Sciatic nerve (tissue), 2 donors: ENCODE data around the gene B3GNT3. TPM values are rescaled to one million over a fixed set of nuclear protein-coding genes. Genes with fewer than 3 reads are reported as not detected.
"Not testable (repeated sequence)": the region's sequence is repeated elsewhere in the genome, so short reads cannot be mapped to it uniquely, and the experiment has no call there.

Source experiments
- ATAC-seq: fragments of 200-7000 bp; cut with Tn5 transposase; one replicate; pipeline ENCODE4 v1.9.1; 2020; ENCODE audit warnings: mild to moderate bottlenecking, moderate library complexity
- DNase-seq: peaks from one replicate; pipeline ENCODE4 v3.0.0-alpha.2; 2020; ENCODE audit warnings: low spot score
- intact Hi-C: fragments of 100-400 bp; cut with DNase I; formaldehyde crosslinking; loops from one replicate; pipeline ENCODE4 v1.14.2; 2022
- total RNA-seq: library from RNA; stranded (reverse); fragmentation: NEBNext Ultra II Directional; extraction: Animal tissue kit (Norgen Biotek cat#: 25700); gene quantifications from one replicate; pipeline ENCODE4 v1.2.1, GENCODE V29; 2021
- donor health status: DM: no; HTN: no; CAD: no.
- donor health status: DM: no; HTN: no; CAD: no.

Gene B3GNT3
- total RNA-seq, 1 donor from 2014 or later: 0.58 TPM

- DNase-seq (no peak), ATAC-seq (no peak)
- intact Hi-C loops: loop anchor here (10.0 kb wide), 1 partner anchor 85 kb away; no protein-coding TSS in a partner anchor
Measured at GRCh38 chr19:17790059-17790780, 4.7 kb upstream of the B3GNT3 start.

GRCh38 chr19:17794412-17794730 is 567 bp upstream of the B3GNT3 start:
- intact Hi-C loops: loop anchor here (10.0 kb wide), 1 partner anchor 90 kb away; no protein-coding TSS in a partner anchor
- no peak for ATAC-seq
- no peak for DNase-seq

- DNase-seq (no peak), ATAC-seq (no peak)
- intact Hi-C loops: loop anchor here (10.0 kb wide), 1 partner anchor 91 kb away; no protein-coding TSS in a partner anchor
Measured at GRCh38 chr19:17795495-17795856, 538 bp downstream of the B3GNT3 start.

GRCh38 chr19:17796013-17796837 is 1.3 kb downstream of the B3GNT3 start:
- DNase-seq: no peak
- ATAC-seq: no peak
- intact Hi-C loops: loop anchor here (10.0 kb wide), 1 partner anchor 91 kb away; no protein-coding TSS in a partner anchor

- ATAC-seq (no peak), DNase-seq (no peak)
- intact Hi-C loops: loop anchor here (10.0 kb wide), 1 partner anchor 92 kb away; no protein-coding TSS in a partner anchor
Measured at GRCh38 chr19:17796838-17797423, 2.0 kb downstream of the B3GNT3 start.

- intact Hi-C loops: loop anchor here (10.0 kb wide), 1 partner anchor 93 kb away; no protein-coding TSS in a partner anchor
- DNase-seq (no peak), ATAC-seq (no peak)
Measured at GRCh38 chr19:17797424-17798201, 2.7 kb downstream of the B3GNT3 start.

GRCh38 chr19:17798599-17798998 is 3.7 kb downstream of the B3GNT3 start:
- ATAC-seq, DNase-seq: not testable (repeated sequence)
- intact Hi-C loops: loop anchor here (10.0 kb wide), 1 partner anchor 94 kb away; no protein-coding TSS in a partner anchor

- DNase-seq (no peak), ATAC-seq (no peak)
- intact Hi-C loops: no loop called here
Measured at GRCh38 chr19:17802137-17802858, 7.4 kb downstream of the B3GNT3 start.

GRCh38 chr19:17803264-17803896 is 8.4 kb downstream of the B3GNT3 start:
- ATAC-seq: no peak
- no peak for DNase-seq
- intact Hi-C loops: no loop called here

GRCh38 chr19:17805427-17805826 is 10.5 kb downstream of the B3GNT3 start:
- no peak for ATAC-seq
- intact Hi-C loops: no loop called here
- DNase-seq: no peak

- ATAC-seq: no peak
- intact Hi-C loops: no loop called here
- DNase-seq: no peak
Measured at GRCh38 chr19:17806945-17807344, 12.0 kb downstream of the B3GNT3 start.

GRCh38 chr19:17807731-17808316 is 12.9 kb downstream of the B3GNT3 start:
- intact Hi-C loops: no loop called here
- no peak for ATAC-seq
- no peak for DNase-seq

GRCh38 chr19:17811103-17811502 is 16.2 kb downstream of the B3GNT3 start:
- DNase-seq: no peak
- ATAC-seq: no peak
- intact Hi-C loops: no loop called here

GRCh38 chr19:17811681-17812080 is 16.7 kb downstream of the B3GNT3 start:
- intact Hi-C loops: no loop called here
- ATAC-seq: no peak
- DNase-seq: no peak

GRCh38 chr19:17812099-17812498 is 17.2 kb downstream of the B3GNT3 start:
- intact Hi-C loops: no loop called here
- DNase-seq: no peak

GRCh38 chr19:17817668-17818363 is 22.9 kb downstream of the B3GNT3 start:
- DNase-seq (no peak), ATAC-seq (no peak)
- intact Hi-C loops: no loop called here

More at GRCh38 chr19:17812099-17812498, 17.2 kb downstream of the B3GNT3 start:
- ATAC-seq: no peak

GRCh38 chr19:17821190-17821589 is 26.3 kb downstream of the B3GNT3 start, which contains the start of gene INSL3:
INSL3 (minus strand) TSS chr19:17821519; CDS start chr19:17821506, 13 bp downstream.
- ATAC-seq (no peak), DNase-seq (no peak)
- intact Hi-C loops: no loop called here
